ENCODE measurements around the gene CSNK2A3. TPM values are rescaled to one million over a fixed set of nuclear protein-coding genes. Genes with fewer than 3 reads are reported as not detected.

CSNK2A3 gene
- total and polyA plus RNA-seq, 10 of the 15 experiments (the other 5 are each of a cell fraction or from before 2014, with no cell fraction given), result 0.68 to 6.2 (median 1.4) TPM

GRCh38 chr11:11309906-11310305, 43.1 kb downstream of the CSNK2A3 start:
- no TSS peak for BruUV-seq (replicated peaks)
- DNase-seq (ENCODE audit: low read depth, low spot score) (no peak), ATAC-seq (no peak), FAIRE-seq (no peak)
- no peaks in the 10 kb centered on the region for H3K79me2 ChIP-seq (ENCODE audit: control insufficient read depth, insufficient read depth, low read length)
- RAD21 ChIA-PET (ENCODE audit: unreplicated experiment), result no interaction called here
- no peaks in the 10 kb centered on the region for H4K20me1 ChIP-seq (ENCODE audit: control insufficient read depth, insufficient read depth)
- no peaks in the 10 kb centered on the region for H3K27me3 ChIP-seq (replicated peaks in 1 of 2; ENCODE audit: control insufficient read depth in 2 of 2, insufficient read depth in 2 of 2, low read length in 1 of 2)
- H3K4me2 ChIP-seq (ENCODE audit: control insufficient read depth, insufficient read depth), result no peak overlapping the region
- H3K4me3 ChIP-seq, result no peak overlapping the region
- no peak overlapping the region for H3K9ac ChIP-seq (ENCODE audit: control insufficient read depth, insufficient read depth, low read length)
- in situ Hi-C loops (cut with MboI), result no loop called here
- intact Hi-C loops (cut with micrococcal nuclease; ENCODE audit: unreplicated experiment), result no loop called here
- 0 out of 2 replicates have a peak, but pooled peaks cover 5% of the 10 kb centered on the region for H3K4me1 ChIP-seq (ENCODE audit: control insufficient read depth, insufficient read depth, low read length)
- no peak overlapping the region for H2AFZ ChIP-seq (ENCODE audit: control insufficient read depth, low read depth, low read length)
- H3K27ac ChIP-seq (ENCODE audit: control insufficient read depth, insufficient read depth), result no peak overlapping the region
- no peaks in the 10 kb centered on the region for H3K36me3 ChIP-seq (ENCODE audit: control insufficient read depth in 2 of 2, insufficient read depth in 2 of 2, low read length in 1 of 2)
- POLR2A ChIA-PET, result no interaction called here
- TF ChIP-seq POLR2AphosphoS5 (IDR thresholded peaks at IDR 0.05; ENCODE audit: low read length) (no peak), BCL11A (IDR thresholded peaks at IDR 0.05; ENCODE audit: low read depth, low read length) (no peak), PKNOX1 (IDR thresholded peaks at IDR 0.05) (no peak), ZNF217 (IDR thresholded peaks at IDR 0.05) (no peak), SP1 (IDR thresholded peaks at IDR 0.05; ENCODE audit: low read depth, low read length) (no peak), MAX (IDR thresholded peaks at IDR 0.05; ENCODE audit: low read depth, low read length) (no peak), ZBTB40 (IDR thresholded peaks at IDR 0.05; ENCODE audit: borderline replicate concordance) (no peak)
- no peaks in the 10 kb centered on the region; the same call in 2 of the 3 replicates for H3K9me3 ChIP-seq (replicated peaks; ENCODE audit: control insufficient read depth, insufficient read depth, low read length)
- SMC1A ChIA-PET (ENCODE audit: uncharacterized antibody, unreplicated experiment), result interaction anchor here (0.6 kb wide), 1 partner anchor 309 kb away, joined by 3 read pairs; no protein-coding TSS in a partner anchor
- CTCF ChIA-PET, result no interaction called here
- WGBS (ENCODE audit: insufficient coverage, insufficient replicate concordance, low lambda C conversion rate, missing lambda C conversion rate), result 40% methylated on average over 2 of the region's 2 CpGs

Data from GM12878 (cell line).